HepG2 (cell line): ENCODE results near the gene FAM163B. TPM values are rescaled to one million over a fixed set of nuclear protein-coding genes. Genes with fewer than 3 reads are reported as not detected.

ENCODE experiments used
- ATAC-seq: fragments of 200-7000 bp; cut with Tn5 transposase; 3 replicates; pipeline ENCODE4 v1.9.1; 2020; ENCODE audit warnings: mild to moderate bottlenecking, moderate library complexity
- BruUV-seq: library from RNA; stranded (reverse); fragments of 400-500 nt; replicated peaks from 2 replicates; lab custom pipeline; 2021; lab: Mats Ljungman, UMichigan
- CTCF ChIA-PET: fragments of 300-600 bp; formaldehyde crosslinking; extraction: SDS; loops from one replicate; lab custom pipeline; 2021; ENCODE audit warnings: low total read pairs, inconsistent platforms, low intra/inter-chr PET ratio; lab: Yijun Ruan, JAX
- POLR2A ChIA-PET: fragments of 350-600 bp; sonication (Branson Sonifier 250); formaldehyde crosslinking; loops from one replicate; lab custom pipeline; 2020; ENCODE audit warnings: antibody characterized with exemption, inconsistent platforms; lab: Yijun Ruan, JAX
- DNase-seq: peaks from one replicate; pipeline ENCODE4 v3.0.0-alpha.2; 2015; ENCODE audit warnings: low spot score
- FAIRE-seq: peaks from 3 replicates; lab custom pipeline; 2011; peaks lifted over from hg19 to GRCh38; lab: Jason Lieb, UNC
- H2AFZ ChIP-seq: one replicate; pipeline ENCODE4 v1.6.1; 2011; ENCODE audit warnings: low read length, inconsistent platforms
- H3K27ac ChIP-seq: fragments of 300-600 bp; 3 replicates; pipeline ENCODE4 v1.8.0; 2011; ENCODE audit warnings: mixed run types, mild to moderate bottlenecking, mixed read lengths, low read length, inconsistent platforms; ENCODE audit not compliant: insufficient read depth; ENCODE audit errors: extremely low read length
- H3K27me3 ChIP-seq, 2 experiments: fragments of 200-600 bp in 1 of 2; 2 replicates in 1 of 2; 3 replicates in 1 of 2; pipeline versions ENCODE4 v1.6.0 to v1.8.0; 2011; ENCODE audit warnings: low read length in 2 of 2, mild to moderate bottlenecking in 2 of 2, moderate library complexity in 2 of 2, inconsistent platforms in 1 of 2; ENCODE audit not compliant: insufficient read depth in 2 of 2, control insufficient read depth in 1 of 2
- H3K36me3 ChIP-seq, 2 experiments: fragments of 200-600 bp in 1 of 2; replicated peaks in 1 of 2; 2 replicates in 1 of 2; 3 replicates in 1 of 2; pipeline versions ENCODE4 v1.5.1 to v1.8.0; 2011; ENCODE audit warnings: low read length in 2 of 2, inconsistent platforms in 1 of 2; ENCODE audit not compliant: insufficient read depth in 2 of 2, control insufficient read depth in 1 of 2
- H3K4me1 ChIP-seq: 2 replicates; pipeline ENCODE4 v1.5.1; 2012; ENCODE audit warnings: low read length, inconsistent platforms; ENCODE audit not compliant: insufficient read depth
- H3K4me2 ChIP-seq: 2 replicates; pipeline ENCODE4 v1.6.0; 2011; ENCODE audit warnings: low read depth, low read length, inconsistent platforms
- H3K4me3 ChIP-seq, 3 experiments: fragments of 200-600 bp in 1 of 3; sonication (generic), shearing (Covaris generic) in 1 of 3; replicated peaks in 1 of 3; 2 replicates each; pipeline ENCODE4 v1.5.1; 2011 to 2016; ENCODE audit warnings: low read length in 3 of 3, inconsistent platforms in 2 of 3, low read depth in 2 of 3, mild to moderate bottlenecking in 2 of 3, control low read depth in 1 of 3, mixed read lengths in 1 of 3; ENCODE audit not compliant: insufficient read depth in 1 of 3
- H3K79me2 ChIP-seq: one replicate; pipeline ENCODE4 v1.6.1; 2011; ENCODE audit warnings: low read length, inconsistent platforms; ENCODE audit not compliant: insufficient read depth
- H3K9ac ChIP-seq: 2 replicates; pipeline ENCODE4 v1.6.0; 2011; ENCODE audit warnings: mild to moderate bottlenecking, low read depth, low read length, inconsistent platforms; ENCODE audit not compliant: insufficient read depth
- H3K9me3 ChIP-seq: 2 replicates; pipeline ENCODE4 v1.5.1; 2012; ENCODE audit warnings: mild to moderate bottlenecking, low read length
- H4K20me1 ChIP-seq: 2 replicates; pipeline ENCODE4 v1.6.0; 2011; ENCODE audit warnings: inconsistent platforms, mild to moderate bottlenecking, low read length, moderate library complexity; ENCODE audit not compliant: insufficient read depth
- FOXC1 ChIP-seq: sonication (generic); formaldehyde crosslinking; IDR thresholded peaks from 2 replicates; pipeline ENCODE4 v1.8.0; 2022; ENCODE audit warnings: mild to moderate bottlenecking, missing genetic modification reagents, borderline replicate concordance
- GABPB1 ChIP-seq: IDR thresholded peaks from 2 replicates; pipeline ENCODE4 v1.6.1; 2016; ENCODE audit warnings: mild to moderate bottlenecking, missing genetic modification reagents, moderate library complexity, missing compliant biosample characterization
- HNRNPLL ChIP-seq: fragments of 200-400 bp; formaldehyde crosslinking; IDR thresholded peaks from 2 replicates; pipeline ENCODE4 v1.6.1; 2017; ENCODE audit warnings: mild to moderate bottlenecking, low read depth, low read length; ENCODE audit not compliant: poor library complexity, severe bottlenecking
- MTF2 ChIP-seq: sonication (generic); formaldehyde crosslinking; IDR thresholded peaks from 2 replicates; pipeline ENCODE4 v1.5.0; 2020; ENCODE audit warnings: missing genetic modification reagents, borderline replicate concordance
- MYC ChIP-seq: sonication (generic); formaldehyde crosslinking; IDR thresholded peaks from 2 replicates; pipeline ENCODE4 v1.9.0; 2021; ENCODE audit warnings: missing genetic modification reagents, borderline replicate concordance
- PATZ1 ChIP-seq: sonication (generic); formaldehyde crosslinking; IDR thresholded peaks from 2 replicates; pipeline ENCODE4 v1.4.0; 2020; ENCODE audit warnings: missing genetic modification reagents
- ZBTB7B ChIP-seq: sonication (generic); formaldehyde crosslinking; IDR thresholded peaks from 2 replicates; pipeline ENCODE4 v1.4.0; 2020; ENCODE audit warnings: missing genetic modification reagents
- ZFX ChIP-seq: sonication (generic); formaldehyde crosslinking; IDR thresholded peaks from 2 replicates; pipeline ENCODE4 v1.4.0; 2020; ENCODE audit warnings: mild to moderate bottlenecking, low read depth, missing genetic modification reagents, moderate library complexity
- ZNF101 ChIP-seq: sonication (generic); formaldehyde crosslinking; IDR thresholded peaks from 2 replicates; pipeline ENCODE4 v1.4.0; 2020; ENCODE audit warnings: mild to moderate bottlenecking, low read depth, missing genetic modification reagents, borderline replicate concordance
- ZNF124 ChIP-seq: sonication (generic); formaldehyde crosslinking; IDR thresholded peaks from 2 replicates; pipeline ENCODE4 v1.4.0; 2020; ENCODE audit warnings: missing genetic modification reagents
- ZNF574 ChIP-seq: sonication (generic); formaldehyde crosslinking; IDR thresholded peaks from 2 replicates; pipeline ENCODE4 v1.4.0; 2020; ENCODE audit warnings: missing genetic modification reagents
- ZNF691 ChIP-seq: sonication (generic); formaldehyde crosslinking; IDR thresholded peaks from 2 replicates; pipeline ENCODE4 v1.4.0; 2020; ENCODE audit warnings: missing genetic modification reagents, low read depth, mild to moderate bottlenecking, borderline replicate concordance
- ZNF749 ChIP-seq: sonication (generic); formaldehyde crosslinking; IDR thresholded peaks from 2 replicates; pipeline ENCODE4 v1.8.0; 2022; ENCODE audit warnings: mild to moderate bottlenecking, missing genetic modification reagents, moderate library complexity, borderline replicate concordance
- ZNF777 ChIP-seq: sonication (generic); formaldehyde crosslinking; IDR thresholded peaks from 2 replicates; pipeline ENCODE4 v1.4.0; 2020; ENCODE audit warnings: missing genetic modification reagents
- WGBS: methylation state at CpG from one replicate; pipeline ENCODE4 v1.1.6; 2017; ENCODE audit warnings: low lambda C conversion rate; 5-methylcytosine and 5-hydroxymethylcytosine counted together
- in situ Hi-C: cut with HindIII; loops from 2 replicates; pipeline ENCODE4 v1.10.0; 2017; ENCODE audit warnings: low pct_unique_long_range_greater_than_20kb; ENCODE audit not compliant: extremely low pct_ligation_motif_present
- intact Hi-C: fragments of 100-400 bp; cut with micrococcal nuclease; formaldehyde crosslinking; loops from one replicate; pipeline ENCODE4 v1.10.0; 2022; ENCODE audit not compliant: unreplicated experiment
- polyA plus RNA-seq, 8 experiments: library from polyadenylated mRNA; depleted of rRNA in 3 of 8; stranded (reverse) in 7 of 8; unstranded in 1 of 8; fragments of >200 nt; fragmentation: Illumina TruSeq in 4 of 8; extraction: Trizol in 4 of 8; gene quantifications; 2 replicates each; pipeline versions ENCODE4 v1.2.1 to v1.2.3, GENCODE V29; 2011 to 2016; ENCODE audit warnings: low read depth in 4 of 8, missing spikeins in 1 of 8, mixed read lengths in 1 of 8; ENCODE audit not compliant: insufficient read depth in 1 of 8
- total RNA-seq, 5 experiments: library from RNA; depleted of rRNA; stranded (reverse); fragments of >200 nt; fragmentation: Illumina TruSeq; extraction: Trizol; gene quantifications; 2 replicates each; pipeline ENCODE4 v1.2.3, GENCODE V29; 2016; ENCODE audit warnings: low read depth in 1 of 5

FAM163B gene
- total and polyA plus RNA-seq, 2 of the 13 experiments (the other 11 are each of a cell fraction or from before 2014, with no cell fraction given), result not detected

GRCh38 chr9:133534346-133535291, 74.6 kb downstream of the FAM163B start, which contains the start of gene ADAMTSL2:
ADAMTSL2 (plus strand) TSS chr9:133534704; CDS start chr9:133536713, 2,009 bp downstream.
- H3K9ac ChIP-seq, result peak within 1 kb of the TSS; percentile 46
- H3K4me3 ChIP-seq, result peak within 1 kb of the TSS; percentile 48 to 72 (median 57); a peak in 5 of 6 replicates
- H3K4me1 ChIP-seq, result peaks cover 38% of the 10 kb centered on the region
- H2AFZ ChIP-seq, result no peak within 1 kb of the TSS
- no peak within 1 kb of the TSS for H3K27ac ChIP-seq
- in situ Hi-C loops (loop anchor here (25.0 kb wide), 1 partner anchor 203 kb away; the partner anchor contains the start of gene SARDH), intact Hi-C loops (loop anchor here (2.0 kb wide), 1 partner anchor 180 kb away; no protein-coding TSS in a partner anchor)
- POLR2A ChIA-PET, result interaction anchor here (0.6 to 2.1 kb wide), 6 partner anchors 12 to 204 kb away, joined by 3 to 19 read pairs (median 4); partner anchors contain the start of genes CACFD1 and SARDH
- 0 out of 2 replicates have a peak, but pooled peaks cover 2% of the 10 kb centered on the region for H4K20me1 ChIP-seq
- WGBS, result 2% methylated on average over 13 of the region's 70 CpGs
- DNase-seq (peak; percentile 73), ATAC-seq (peak; percentile 73), FAIRE-seq (no peak)
- no peaks in the 10 kb centered on the region for H3K79me2 ChIP-seq
- H3K27me3 ChIP-seq, result peaks cover 8 to 27% of the 10 kb centered on the region in 2 experiments; a peak in 4 of 5 replicates
- H3K36me3 ChIP-seq, result no peaks in the 10 kb centered on the region
- no peaks in the 10 kb centered on the region for H3K9me3 ChIP-seq
- BruUV-seq, result no TSS peak
- CTCF ChIA-PET, result interaction anchor here (2.9 kb wide), 1 partner anchor 192 kb away, joined by 19 read pairs; no protein-coding TSS in a partner anchor
- peak within 1 kb of the TSS; percentile 98 for H3K4me2 ChIP-seq
- no peak for TF ChIP-seq ZNF101 (CRISPR knock-in tag)
- TF ChIP-seq ZNF749 (CRISPR knock-in tag), result 0 out of 2 replicates have a peak, but pooled peaks have one; percentile 15
- peak; percentile 9; the same call in 1 of the 2 replicates for TF ChIP-seq ZNF691 (CRISPR knock-in tag)
- peak; percentile 64; the same call in 1 of the 2 replicates for TF ChIP-seq ZNF777
- TF ChIP-seq MYC (CRISPR knock-in tag), result peak; percentile 60
- TF ChIP-seq FOXC1, result 0 out of 2 replicates have a peak, but pooled peaks have one; percentile 17
- TF ChIP-seq GABPB1 (CRISPR knock-in tag), result 0 out of 2 replicates have a peak, but pooled peaks have one; percentile 1
- TF ChIP-seq ZBTB7B (CRISPR knock-in tag), result no peak
- TF ChIP-seq MTF2, result peak; percentile 88; the same call in 1 of the 2 replicates
- TF ChIP-seq ZNF124, result no peak
- TF ChIP-seq ZFX (CRISPR knock-in tag), result peak; percentile 74; the same call in 1 of the 2 replicates
- TF ChIP-seq HNRNPLL, result peak; percentile 61
- TF ChIP-seq PATZ1 (CRISPR knock-in tag), result peak; percentile 90
- TF ChIP-seq ZNF574, result 0 out of 2 replicates have a peak, but pooled peaks have one; percentile 29
